GM19395 (cell line): ENCODE data around the gene GTF3C1.
A peak's percentile ranks its signal among the peaks of the same experiment; 100 is the strongest.
"Not testable (repeated sequence)": the region's sequence is repeated elsewhere in the genome, so short reads cannot be mapped to it uniquely, and the experiment has no call there.

ENCODE experiments used
- ATAC-seq: cut with Tn5 transposase; IDR thresholded peaks from one replicate; pipeline ENCODE4 v1.9.1; 2021; ENCODE audit warnings: mild to moderate bottlenecking, moderate library complexity; ENCODE audit not compliant: unreplicated experiment

Gene GTF3C1

DNA sequence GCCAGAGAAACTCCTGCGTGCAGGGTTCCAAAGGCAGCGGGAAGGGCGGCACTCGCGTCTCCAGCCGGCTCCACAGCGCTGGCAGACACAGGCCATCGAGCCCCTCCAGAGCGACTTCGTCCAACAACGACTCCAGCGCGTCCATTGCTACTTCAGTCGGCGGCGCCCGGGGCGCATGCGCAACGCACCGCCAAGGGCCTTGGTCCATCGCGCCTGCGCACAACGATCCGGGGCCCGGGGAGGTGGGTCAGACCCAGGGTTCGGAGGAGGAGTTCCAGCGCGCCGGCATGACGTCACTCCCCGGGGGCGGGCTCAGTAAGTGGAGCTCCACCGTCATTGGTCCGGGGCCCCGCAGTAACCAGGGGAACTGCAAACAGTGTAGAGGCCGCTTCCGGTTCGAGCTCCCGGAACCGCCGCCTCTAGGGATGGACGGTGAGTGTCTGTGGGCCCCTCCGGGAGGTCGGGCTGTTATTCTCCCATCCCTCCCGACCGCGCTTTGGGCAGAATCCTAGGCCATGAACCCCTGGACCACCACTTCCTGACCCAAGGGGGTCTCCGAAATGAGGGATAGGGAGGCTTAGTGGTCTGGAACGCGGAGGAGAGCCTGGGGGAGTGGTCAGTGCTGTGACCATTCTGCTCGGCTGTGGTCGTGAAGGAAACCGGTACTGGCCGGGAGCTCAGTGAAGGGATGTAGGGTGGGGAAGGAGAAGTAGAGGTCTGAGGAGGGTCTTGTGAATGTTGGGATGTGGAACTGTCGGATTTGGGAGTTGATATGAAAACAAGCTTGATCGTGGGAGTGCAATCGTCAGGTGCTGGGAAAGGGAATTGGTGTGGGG, at the start of gene GTF3C1, which contains the start of gene KATNIP:
Gene GTF3C1 (minus strand): TSS at position 168 of the 836 bp plus-strand sequence. CDS start 23 bp downstream, at position 145.
Gene KATNIP (plus strand): TSS at position 399 of the 836 bp plus-strand sequence. CDS start 27 bp downstream, at position 426.
- peak; percentile 97 for ATAC-seq

DNA sequence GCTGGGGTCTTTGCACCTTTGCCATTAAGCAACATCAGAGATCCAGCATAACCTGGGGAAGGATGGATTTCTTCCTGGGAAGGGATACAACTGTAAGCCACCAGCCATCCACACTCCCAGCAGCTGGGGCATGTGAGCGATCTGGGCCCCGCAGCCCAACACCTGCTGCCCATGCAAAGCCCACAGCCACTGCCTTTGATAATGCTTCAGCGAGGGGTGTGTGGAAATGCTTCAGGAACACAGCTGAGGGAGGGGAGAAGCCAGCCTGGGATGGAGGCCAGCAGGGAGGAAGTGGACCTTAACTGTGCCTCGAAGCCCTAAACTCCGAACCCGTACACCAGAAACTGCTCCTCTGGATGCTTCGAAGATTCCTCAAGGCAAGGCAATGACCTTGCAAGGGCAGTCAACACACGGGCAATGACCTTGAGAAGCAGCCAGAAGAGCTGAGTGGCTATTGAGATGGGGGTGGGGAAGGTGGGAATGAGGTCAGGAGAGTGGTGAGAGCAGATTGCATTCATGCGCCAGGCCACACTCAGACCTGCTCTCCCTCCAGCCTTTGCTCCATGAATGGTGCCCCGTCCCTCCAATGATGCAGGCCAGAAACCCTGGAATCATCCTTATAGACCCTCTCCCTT, 49.3 kb upstream of the GTF3C1 start:
- no peak for ATAC-seq

DNA sequence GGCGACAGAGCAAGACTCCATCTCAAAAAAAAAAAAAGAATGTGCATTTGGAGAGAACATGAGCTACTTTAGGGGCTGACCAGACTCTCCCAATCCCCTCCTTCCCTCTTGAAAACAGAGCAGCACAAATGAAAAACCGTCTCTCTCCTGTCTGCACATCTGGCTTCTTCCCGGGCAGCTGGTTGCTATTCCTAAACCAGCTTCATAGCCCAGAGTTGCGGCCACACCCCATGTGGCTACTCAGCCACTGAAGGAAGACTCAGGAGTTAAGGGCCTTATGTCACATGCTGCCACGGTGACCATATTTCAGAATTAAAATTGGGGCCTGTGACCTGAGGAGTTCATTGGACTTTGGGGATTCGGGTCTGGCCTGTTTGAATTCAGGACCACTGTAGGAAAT, 48.5 kb upstream of the GTF3C1 start:
- ATAC-seq: no peak

GRCh38 chr16:27597361-27597760, 47.6 kb upstream of the GTF3C1 start:
- ATAC-seq: no peak

DNA sequence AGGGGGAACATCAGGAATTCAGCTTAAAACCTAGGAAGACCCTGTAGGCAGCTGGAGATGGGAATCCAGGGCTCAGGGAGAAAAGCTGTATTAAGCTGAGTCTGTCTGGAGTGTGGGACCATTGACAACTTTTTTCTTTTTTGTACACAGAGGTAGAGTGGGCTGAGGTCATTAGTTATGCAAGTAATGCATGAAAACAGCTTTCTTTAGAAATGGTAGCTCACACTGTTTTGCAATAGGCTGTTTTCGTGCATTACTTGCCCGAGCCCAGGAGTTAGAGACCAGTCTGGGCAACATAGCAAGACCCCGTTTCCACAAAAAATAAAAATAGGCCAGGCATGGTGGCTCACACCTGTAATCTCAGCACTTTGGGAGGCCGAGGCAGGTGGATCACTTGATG, 46.7 kb upstream of the GTF3C1 start:
- no peak for ATAC-seq

GRCh38 chr16:27595993-27596392, 46.3 kb upstream of the GTF3C1 start:
- no peak for ATAC-seq

DNA sequence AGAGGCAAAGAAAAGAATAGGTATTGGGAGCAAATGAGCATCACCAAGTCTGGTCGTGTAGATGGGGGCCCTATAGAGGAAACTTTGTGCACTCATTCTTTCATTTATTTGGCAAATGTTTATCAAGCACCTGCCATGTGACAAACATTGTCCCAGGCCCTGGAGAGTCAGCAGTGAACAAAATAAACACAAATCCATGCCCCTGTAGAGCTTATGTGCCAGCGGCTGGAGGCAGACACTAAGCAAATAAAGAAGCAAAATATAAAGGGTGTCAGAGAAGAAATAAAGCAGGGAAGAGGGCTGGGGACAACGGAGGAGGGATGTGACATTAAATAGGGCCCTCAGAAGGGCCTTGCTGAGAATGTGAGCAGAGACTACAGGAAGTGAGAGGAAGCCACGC, 45.8 kb upstream of the GTF3C1 start:
- no peak for ATAC-seq

GRCh38 chr16:27591837-27592236, 42.1 kb upstream of the GTF3C1 start:
- no peak for ATAC-seq

- ATAC-seq: no peak
These were observed 38.3 kb upstream of the GTF3C1 start for GRCh38 chr16:27588057-27588456.

- ATAC-seq: no peak
These were observed 37.0 kb upstream of the GTF3C1 start for GRCh38 chr16:27586711-27587110.

DNA sequence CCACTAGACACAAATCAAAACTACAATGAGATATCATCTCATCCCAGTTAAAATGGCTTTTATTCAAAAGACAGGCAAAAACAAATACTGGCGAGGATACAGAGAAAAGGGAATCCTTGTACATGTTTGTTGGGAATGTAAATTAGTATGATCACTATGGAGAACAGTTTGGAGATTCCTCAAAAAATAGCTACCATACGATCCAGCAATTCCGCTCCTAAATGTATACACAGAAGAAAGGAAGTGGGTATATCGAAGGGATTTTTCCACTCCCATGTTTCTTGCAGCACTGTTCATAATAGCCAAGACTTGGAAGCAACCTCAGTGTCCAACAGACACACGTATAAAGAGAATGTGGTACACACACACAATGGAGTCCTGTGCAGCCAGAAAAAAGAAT, 35.5 kb upstream of the GTF3C1 start:
- no peak for ATAC-seq

DNA sequence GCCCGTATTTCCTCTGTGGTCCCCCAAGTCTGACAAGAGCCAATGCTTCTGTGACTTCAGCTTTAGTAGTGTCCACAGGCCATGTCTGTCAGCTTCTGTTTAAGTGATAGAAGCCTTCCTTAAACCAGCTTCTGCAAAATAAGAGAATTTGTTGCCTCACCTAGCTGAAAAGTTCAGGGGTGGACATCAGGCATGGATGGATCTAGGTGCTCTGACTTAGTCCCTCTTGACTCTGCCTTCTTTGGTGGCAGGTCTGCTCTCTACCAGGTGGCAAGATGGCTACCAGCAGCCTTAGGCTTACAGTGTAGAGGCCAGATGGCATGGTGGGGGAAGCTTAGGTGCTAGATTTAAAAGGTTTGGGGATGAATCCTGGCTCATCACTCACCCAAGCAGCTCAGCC, 33.9 kb upstream of the GTF3C1 start:
- no peak for ATAC-seq

DNA sequence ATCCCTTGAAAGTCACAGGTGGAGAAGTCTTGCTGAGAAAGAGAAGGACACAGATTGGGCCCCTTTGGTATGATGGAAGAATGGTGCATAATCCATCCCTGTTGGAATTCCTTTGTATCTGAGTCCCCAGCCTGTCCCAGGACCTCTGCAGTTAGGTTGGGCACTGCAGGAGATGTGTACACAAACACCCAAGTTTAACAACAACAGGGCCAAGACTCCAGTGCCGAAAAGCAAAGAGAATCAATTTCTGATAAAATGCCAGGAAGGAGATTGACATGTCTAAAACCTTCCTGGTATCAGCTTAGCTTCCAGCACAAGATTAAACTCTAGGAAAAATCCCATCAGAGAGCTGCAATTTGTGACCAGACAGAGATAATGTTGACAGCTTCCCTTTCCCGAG, 33.2 kb upstream of the GTF3C1 start:
- no peak for ATAC-seq

- no peak for ATAC-seq
These were observed 29.6 kb upstream of the GTF3C1 start for GRCh38 chr16:27579087-27579980.

DNA sequence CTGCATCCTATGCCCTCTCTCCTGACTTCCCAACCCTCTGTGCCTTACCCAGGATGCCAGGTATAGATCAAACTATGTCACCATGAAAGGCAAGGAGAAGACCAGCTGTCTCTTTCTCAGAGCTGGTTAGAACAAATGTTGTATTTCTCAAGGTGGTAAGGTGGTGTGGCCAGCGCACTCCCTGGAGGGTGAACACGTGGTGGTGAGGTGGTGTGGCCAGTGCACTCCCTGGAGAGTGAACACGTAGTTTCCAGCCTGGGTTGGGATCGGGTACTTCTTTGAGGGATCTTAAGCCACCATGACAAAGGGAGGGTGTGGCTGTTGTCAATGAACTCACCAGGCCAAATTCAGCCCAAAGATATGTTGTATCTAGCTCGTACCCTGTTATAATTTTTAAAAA, 27.0 kb upstream of the GTF3C1 start:
- ATAC-seq: no peak

GRCh38 chr16:27572711-27573110, 23.0 kb upstream of the GTF3C1 start:
- ATAC-seq: no peak

DNA sequence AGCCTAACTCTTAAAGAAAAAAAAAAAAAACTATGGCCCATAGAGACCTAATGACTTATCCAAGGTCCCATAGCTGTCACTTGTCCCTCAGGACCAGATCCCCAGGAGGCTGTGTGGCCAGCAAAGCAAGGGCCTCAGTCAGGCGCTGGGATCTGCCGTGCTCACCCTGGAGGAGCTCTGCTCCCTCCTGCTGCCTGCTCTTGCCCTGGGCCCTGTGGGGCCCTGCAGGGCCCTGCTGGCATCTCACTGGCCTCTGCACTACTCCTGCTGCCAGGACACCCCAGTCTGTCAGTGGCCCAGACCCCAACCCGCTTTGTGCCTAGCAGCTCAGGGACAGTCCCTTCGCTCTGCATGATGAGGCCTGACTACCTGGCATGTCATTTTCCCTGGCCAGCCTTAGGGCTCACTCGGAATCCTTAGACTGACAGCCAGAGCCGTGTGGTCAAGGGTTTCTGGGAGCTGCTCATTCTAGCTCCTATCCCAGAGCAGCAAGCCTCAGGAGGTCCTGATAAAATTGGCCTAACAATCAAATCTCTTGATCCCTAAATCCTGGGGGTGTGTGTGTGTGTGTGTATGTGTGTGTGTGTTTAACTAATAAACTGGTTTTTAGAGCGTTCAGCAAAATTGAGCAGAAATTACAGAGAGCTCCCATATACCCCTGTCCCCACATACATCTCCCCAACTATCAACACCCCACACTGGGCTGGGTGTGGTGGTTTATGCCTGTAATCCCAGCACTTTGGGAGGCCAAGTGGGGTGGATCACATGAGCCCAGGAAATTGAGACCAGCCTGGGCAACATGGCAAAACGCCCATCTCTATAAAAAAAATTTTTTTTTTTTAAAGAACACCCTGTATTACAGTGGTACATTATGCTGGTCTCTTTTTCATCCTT, 22.0 kb upstream of the GTF3C1 start:
- ATAC-seq: no peak

- not testable (repeated sequence) for ATAC-seq
These were observed 21.3 kb upstream of the GTF3C1 start for GRCh38 chr16:27570986-27571385.

- ATAC-seq: no peak
These were observed 18.4 kb upstream of the GTF3C1 start for GRCh38 chr16:27568077-27568476.

GRCh38 chr16:27566417-27566816, 16.7 kb upstream of the GTF3C1 start:
- no peak for ATAC-seq
